SK-N-SH (cell line): Measurements from ENCODE around the gene SPATA25. TPM values are rescaled to one million over a fixed set of nuclear protein-coding genes. Genes with fewer than 3 reads are reported as not detected.

Source experiments
- CTCF ChIA-PET: fragments of 300-600, 350-600 bp; formaldehyde crosslinking; extraction: SDS; loops from one replicate; lab custom pipeline; 2021; lab: Yijun Ruan, JAX
- POLR2A ChIA-PET: fragments of 350-600 bp; sonication (Branson Sonifier 250); formaldehyde crosslinking; extraction: SDS; loops from one replicate; lab custom pipeline; 2020; ENCODE audit warnings: antibody characterized with exemption, inconsistent platforms; lab: Yijun Ruan, JAX
- DNase-seq: peaks from one replicate; pipeline ENCODE4 v3.0.0; 2012
- H2AFZ ChIP-seq: fragments of 200-600 bp; sonication (generic); 2 replicates; pipeline ENCODE4 v1.8.1; 2016; ENCODE audit warnings: antibody characterized with exemption, mild to moderate bottlenecking, low read depth
- H3F3A ChIP-seq: fragments of 200-600 bp; sonication (generic); replicated peaks from 2 replicates; pipeline ENCODE3; 2016; ENCODE audit warnings: antibody characterized with exemption, mild to moderate bottlenecking; ENCODE audit not compliant: insufficient read depth
- H3K27ac ChIP-seq, 2 experiments: fragments of 200-500 bp in 1 of 2; fragments of 200-600 bp in 1 of 2; sonication (Bioruptor generic) in 1 of 2; sonication (generic), shearing (Covaris generic) in 1 of 2; 2 replicates each; pipeline versions ENCODE4 v1.5.1 to v1.6.1; 2014 to 2016; ENCODE audit warnings: low read depth in 2 of 2, inconsistent platforms in 1 of 2, low read length in 1 of 2, mild to moderate bottlenecking in 1 of 2, mixed read lengths in 1 of 2
- H3K27me3 ChIP-seq: fragments of 200-600 bp; sonication (generic), shearing (Covaris generic); 2 replicates; pipeline ENCODE4 v1.6.1; 2016; ENCODE audit warnings: mixed run types; ENCODE audit not compliant: insufficient read depth
- H3K36me3 ChIP-seq, 2 experiments: fragments of 200-500 bp in 1 of 2; fragments of 200-600 bp in 1 of 2; sonication (Bioruptor generic) in 1 of 2; sonication (generic) in 1 of 2; replicated peaks in 1 of 2; 2 replicates each; pipeline versions ENCODE3 to v1.5.1; 2014 to 2016; ENCODE audit warnings: low read length in 1 of 2, mild to moderate bottlenecking in 1 of 2; ENCODE audit not compliant: insufficient read depth in 2 of 2, control insufficient read depth in 1 of 2
- H3K4me1 ChIP-seq, 2 experiments: fragments of 200-500 bp in 1 of 2; fragments of 200-600 bp in 1 of 2; sonication (Bioruptor generic) in 1 of 2; sonication (generic), shearing (Covaris generic) in 1 of 2; 2 replicates each; pipeline versions ENCODE4 v1.5.1 to v1.6.1; 2014 to 2016; ENCODE audit warnings: low read depth in 1 of 2, low read length in 1 of 2, mixed run types in 1 of 2; ENCODE audit not compliant: insufficient read depth in 2 of 2, control insufficient read depth in 1 of 2
- H3K4me2 ChIP-seq: fragments of 200-600 bp; sonication (generic), shearing (Covaris generic); 2 replicates; pipeline ENCODE4 v1.6.1; 2017; ENCODE audit warnings: mixed run types
- H3K4me3 ChIP-seq, 2 experiments: fragments of 200-500 bp in 1 of 2; fragments of 200-600 bp in 1 of 2; sonication (Bioruptor generic) in 1 of 2; sonication (generic), shearing (Covaris generic) in 1 of 2; 2 replicates each; pipeline versions ENCODE4 v1.5.1 to v1.8.1; 2014 to 2016; ENCODE audit warnings: low read depth in 2 of 2, inconsistent platforms in 1 of 2, low read length in 1 of 2, mild to moderate bottlenecking in 1 of 2, mixed read lengths in 1 of 2, moderate library complexity in 1 of 2
- H3K79me2 ChIP-seq: fragments of 200-600 bp; sonication (generic); 2 replicates; pipeline ENCODE4 v1.8.1; 2017; ENCODE audit warnings: mild to moderate bottlenecking; ENCODE audit not compliant: insufficient read depth
- H3K9ac ChIP-seq: fragments of 200-600 bp; sonication (generic); 2 replicates; pipeline ENCODE4 v1.6.1; 2017; ENCODE audit warnings: mixed run types
- H3K9me2 ChIP-seq: fragments of 200-600 bp; sonication (generic); 2 replicates; pipeline ENCODE4 v1.6.1; 2017; ENCODE audit warnings: mixed run types
- H3K9me3 ChIP-seq: fragments of 200-600 bp; sonication (generic); 2 replicates; pipeline ENCODE4 v1.6.1; 2017; ENCODE audit warnings: mixed run types, mild to moderate bottlenecking, moderate library complexity
- H4K20me1 ChIP-seq: fragments of 200-600 bp; sonication (generic); 2 replicates; pipeline ENCODE4 v1.6.1; 2017; ENCODE audit warnings: mild to moderate bottlenecking, mixed run types; ENCODE audit not compliant: insufficient read depth
- EZH2phosphoT487 ChIP-seq: fragments of 200-600 bp; sonication (generic); IDR thresholded peaks from 2 replicates; pipeline ENCODE4 v1.6.1; 2017; ENCODE audit warnings: low read depth, mixed run types, mild to moderate bottlenecking, antibody characterized with exemption, moderate library complexity, borderline replicate concordance
- FOSL2 ChIP-seq: IDR thresholded peaks from 2 replicates; pipeline ENCODE4 v1.4.0; 2012; ENCODE audit warnings: low read depth, mild to moderate bottlenecking, moderate library complexity, borderline replicate concordance
- FOXM1 ChIP-seq: IDR thresholded peaks from 2 replicates; pipeline ENCODE4 v1.4.0; 2012; ENCODE audit warnings: low read depth, mild to moderate bottlenecking
- GATA2 ChIP-seq: sonication (generic); formaldehyde crosslinking; IDR thresholded peaks from 2 replicates; pipeline ENCODE4 v1.5.0; 2020; ENCODE audit warnings: mild to moderate bottlenecking, missing genetic modification reagents
- MEF2A ChIP-seq: IDR thresholded peaks from 2 replicates; pipeline ENCODE4 v1.4.0; 2012; ENCODE audit warnings: low read depth, borderline replicate concordance
- MXI1 ChIP-seq: IDR thresholded peaks from 2 replicates; pipeline ENCODE4 v1.6.1; 2012; ENCODE audit warnings: mild to moderate bottlenecking, low read depth, low read length, improper control_type of control experiment
- RAD21 ChIP-seq: IDR thresholded peaks from 2 replicates; pipeline ENCODE4 v1.6.1; 2012; ENCODE audit warnings: mild to moderate bottlenecking, low read length
- RCOR1 ChIP-seq: fragments of 150-350 bp; IDR thresholded peaks from 2 replicates; pipeline ENCODE4 v1.6.1; 2017; ENCODE audit warnings: antibody characterized with exemption, low read length
- TCF12 ChIP-seq: IDR thresholded peaks from 2 replicates; pipeline ENCODE4 v1.4.0; 2012
- TEAD4 ChIP-seq: IDR thresholded peaks from 2 replicates; pipeline ENCODE4 v1.4.0; 2012; ENCODE audit warnings: mild to moderate bottlenecking, borderline replicate concordance; ENCODE audit not compliant: insufficient read depth
- ZBTB33 ChIP-seq: IDR thresholded peaks from 2 replicates; pipeline ENCODE4 v1.4.0; 2012; ENCODE audit warnings: low read depth, borderline replicate concordance
- WGBS: methylation state at CpG from one replicate; pipeline ENCODE4 v1.1.6; 2017; ENCODE audit warnings: low lambda C conversion rate; 5-methylcytosine and 5-hydroxymethylcytosine counted together
- polyA plus RNA-seq, 3 experiments: library from polyadenylated mRNA; depleted of rRNA; stranded (reverse); fragments of >200 nt; gene quantifications; 2 replicates each; pipeline ENCODE4 v1.2.3, GENCODE V29; 2012
- TF ChIP-seq, protein P1 (sequence below): fragments of 200-600 bp; sonication (generic); IDR thresholded peaks from 2 replicates; pipeline ENCODE4 v1.6.1; 2017; ENCODE audit warnings: antibody characterized with exemption, mild to moderate bottlenecking, moderate library complexity
- TF ChIP-seq, protein P2 (sequence below): fragments of 150-350 bp; IDR thresholded peaks from 2 replicates; pipeline ENCODE4 v1.6.1; 2016; ENCODE audit warnings: mild to moderate bottlenecking, low read depth, low read length

The SPATA25 gene
- polyA plus RNA-seq, 1 of the 3 experiments (the other 2 are of a cell fraction): 1.3 TPM

DNA sequence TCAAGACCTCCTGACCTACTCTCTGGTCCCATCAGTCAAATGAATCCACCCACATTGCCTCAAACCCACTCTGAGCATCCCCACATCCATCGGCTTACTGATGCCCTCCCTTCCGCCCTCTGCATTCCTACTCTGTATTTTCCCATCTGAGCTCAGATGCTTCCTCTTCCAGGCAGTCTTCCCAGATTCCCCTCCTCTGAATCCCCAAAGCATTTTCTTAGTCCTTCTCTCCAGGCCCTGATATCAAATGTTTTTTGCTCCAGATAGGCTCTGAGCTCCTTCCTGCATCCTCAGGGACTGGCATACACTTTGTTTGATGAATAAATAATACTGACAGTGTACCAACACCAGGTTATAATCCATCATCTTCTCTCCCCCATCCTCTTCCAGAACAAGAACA is 20.7 kb upstream of the SPATA25 start:
- peaks cover 7 to 8% of the 10 kb centered on the region in 2 experiments; a peak in 1 of 4 replicates for H3K4me1 ChIP-seq
- no peak overlapping the region for H3K4me3 ChIP-seq
- CTCF ChIA-PET: interaction anchor here (0.9 to 2.0 kb wide), 2 partner anchors 16 to 18 kb away, joined by 3 to 8 read pairs; no protein-coding TSS in a partner anchor
- no peak overlapping the region for H2AFZ ChIP-seq
- POLR2A ChIA-PET: interaction anchor here (1.1 to 1.3 kb wide), 2 partner anchors 8 to 11 kb away, joined by 3 to 4 read pairs; no protein-coding TSS in a partner anchor
- H3K9ac ChIP-seq: no peak overlapping the region
- DNase-seq: no peak
- H3K27ac ChIP-seq: no peak overlapping the region
- H3K9me3 ChIP-seq: no peaks in the 10 kb centered on the region
- no peaks in the 10 kb centered on the region; the same call in 1 of the 2 replicates for H4K20me1 ChIP-seq
- H3K4me2 ChIP-seq: no peak overlapping the region
- H3K36me3 ChIP-seq: peaks cover 30% of the 10 kb centered on the region in 2 experiments
- 100% methylated on average over 2 of the region's 2 CpGs for WGBS
- TF ChIP-seq FOXM1 (no peak), RCOR1 (no peak)
- TF ChIP-seq, protein P1, sequence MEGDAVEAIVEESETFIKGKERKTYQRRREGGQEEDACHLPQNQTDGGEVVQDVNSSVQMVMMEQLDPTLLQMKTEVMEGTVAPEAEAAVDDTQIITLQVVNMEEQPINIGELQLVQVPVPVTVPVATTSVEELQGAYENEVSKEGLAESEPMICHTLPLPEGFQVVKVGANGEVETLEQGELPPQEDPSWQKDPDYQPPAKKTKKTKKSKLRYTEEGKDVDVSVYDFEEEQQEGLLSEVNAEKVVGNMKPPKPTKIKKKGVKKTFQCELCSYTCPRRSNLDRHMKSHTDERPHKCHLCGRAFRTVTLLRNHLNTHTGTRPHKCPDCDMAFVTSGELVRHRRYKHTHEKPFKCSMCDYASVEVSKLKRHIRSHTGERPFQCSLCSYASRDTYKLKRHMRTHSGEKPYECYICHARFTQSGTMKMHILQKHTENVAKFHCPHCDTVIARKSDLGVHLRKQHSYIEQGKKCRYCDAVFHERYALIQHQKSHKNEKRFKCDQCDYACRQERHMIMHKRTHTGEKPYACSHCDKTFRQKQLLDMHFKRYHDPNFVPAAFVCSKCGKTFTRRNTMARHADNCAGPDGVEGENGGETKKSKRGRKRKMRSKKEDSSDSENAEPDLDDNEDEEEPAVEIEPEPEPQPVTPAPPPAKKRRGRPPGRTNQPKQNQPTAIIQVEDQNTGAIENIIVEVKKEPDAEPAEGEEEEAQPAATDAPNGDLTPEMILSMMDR: no peak
- no peaks in the 10 kb centered on the region for H3K27me3 ChIP-seq
- H3K9me2 ChIP-seq: no peaks in the 10 kb centered on the region
- peaks cover 12% of the 10 kb centered on the region for H3F3A ChIP-seq
- H3K79me2 ChIP-seq: peaks cover 10% of the 10 kb centered on the region

DNA sequence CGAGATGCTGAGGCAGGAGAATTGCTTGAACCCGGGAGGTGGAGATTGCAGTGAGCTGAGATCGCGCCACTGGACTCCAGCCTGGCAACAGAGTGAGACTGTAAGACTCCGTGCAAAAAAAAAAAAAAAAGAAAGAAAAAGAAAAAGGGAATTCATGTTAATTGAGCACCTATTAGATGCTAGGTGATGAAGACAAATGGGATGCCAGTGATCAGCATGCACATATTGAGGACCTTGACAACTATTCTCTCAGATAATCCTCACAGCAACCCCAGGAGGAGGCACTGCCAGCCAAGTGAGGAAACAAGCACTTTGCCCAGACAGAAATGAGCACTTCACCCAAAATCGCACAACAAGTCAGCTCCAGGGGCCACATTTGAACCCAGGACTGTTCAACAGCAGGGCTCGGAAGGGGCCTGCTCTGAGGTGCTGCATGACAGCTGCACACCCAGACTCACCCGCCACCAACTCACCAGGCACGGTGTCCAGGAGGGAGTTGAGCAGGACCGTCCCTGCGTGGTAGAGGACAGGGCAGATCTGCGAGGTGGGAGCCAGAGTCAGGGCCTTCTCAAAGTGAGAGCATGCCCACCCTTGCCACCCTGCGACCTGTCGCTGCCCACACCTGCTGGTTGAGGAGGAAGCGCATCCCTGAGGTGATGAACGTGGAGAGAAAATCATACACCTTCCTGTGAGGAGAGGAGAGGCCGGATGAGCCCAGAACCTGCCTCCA is 20.0 kb upstream of the SPATA25 start:
- no peaks in the 10 kb centered on the region for H3K27me3 ChIP-seq
- H3K4me2 ChIP-seq: no peak overlapping the region
- no peak for DNase-seq
- H3K4me3 ChIP-seq: no peak overlapping the region
- H4K20me1 ChIP-seq: no peaks in the 10 kb centered on the region; the same call in 1 of the 2 replicates
- H3F3A ChIP-seq: peaks cover 12% of the 10 kb centered on the region
- CTCF ChIA-PET: interaction anchor here (0.9 to 2.0 kb wide), 2 partner anchors 15 to 17 kb away, joined by 3 to 8 read pairs; no protein-coding TSS in a partner anchor
- H3K4me1 ChIP-seq: peaks cover 2 to 5% of the 10 kb centered on the region in 2 experiments; a peak in 1 of 4 replicates
- TF ChIP-seq MEF2A (no peak), GATA2 (CRISPR knock-in tag) (no peak)
- no peaks in the 10 kb centered on the region for H3K9me3 ChIP-seq
- WGBS: 96% methylated on average over 14 of the region's 17 CpGs
- H3K9ac ChIP-seq: no peak overlapping the region
- H3K79me2 ChIP-seq: peaks cover 10% of the 10 kb centered on the region
- no peak overlapping the region for H2AFZ ChIP-seq
- H3K27ac ChIP-seq: no peak overlapping the region
- POLR2A ChIA-PET: interaction anchor here (1.1 to 1.3 kb wide), 2 partner anchors 8 to 12 kb away, joined by 3 to 4 read pairs; no protein-coding TSS in a partner anchor
- no peaks in the 10 kb centered on the region for H3K9me2 ChIP-seq
- peaks cover 30% of the 10 kb centered on the region in 2 experiments for H3K36me3 ChIP-seq

GRCh38 chr20:45905505-45906079 is 18.2 kb upstream of the SPATA25 start:
- H3F3A ChIP-seq: peaks cover 14% of the 10 kb centered on the region
- no peaks in the 10 kb centered on the region for H3K27me3 ChIP-seq
- no peaks in the 10 kb centered on the region for H3K9me3 ChIP-seq
- POLR2A ChIA-PET: interaction anchor here (0.6 kb wide), 1 partner anchor 9 kb away, joined by 3 read pairs; no protein-coding TSS in a partner anchor
- no peak overlapping the region for H3K9ac ChIP-seq
- no peaks in the 10 kb centered on the region; the same call in 1 of the 2 replicates for H4K20me1 ChIP-seq
- no peak overlapping the region for H3K4me3 ChIP-seq
- H3K9me2 ChIP-seq: no peaks in the 10 kb centered on the region
- H3K36me3 ChIP-seq: peaks cover 33 to 37% of the 10 kb centered on the region in 2 experiments
- H3K4me2 ChIP-seq: no peak overlapping the region
- no peak overlapping the region for H3K27ac ChIP-seq
- DNase-seq: no peak
- H3K4me1 ChIP-seq: peaks cover 0 to 3% of the 10 kb centered on the region in 2 experiments; a peak in 1 of 4 replicates
- peaks cover 10% of the 10 kb centered on the region for H3K79me2 ChIP-seq
- CTCF ChIA-PET: interaction anchor here (0.7 to 1.6 kb wide), 5 partner anchors 8 to 107 kb away, joined by 3 to 4 read pairs (median 4); no protein-coding TSS in a partner anchor
- H2AFZ ChIP-seq: no peak overlapping the region
- 83% methylated on average over 7 of the region's 8 CpGs for WGBS
- TF ChIP-seq FOSL2 (no peak), TEAD4 (no peak), RAD21 (no peak), EZH2phosphoT487 (no peak), MXI1 (no peak), TCF12 (no peak), RCOR1 (no peak), ZBTB33 (no peak), FOXM1 (no peak)
- TF ChIP-seq, protein P2, sequence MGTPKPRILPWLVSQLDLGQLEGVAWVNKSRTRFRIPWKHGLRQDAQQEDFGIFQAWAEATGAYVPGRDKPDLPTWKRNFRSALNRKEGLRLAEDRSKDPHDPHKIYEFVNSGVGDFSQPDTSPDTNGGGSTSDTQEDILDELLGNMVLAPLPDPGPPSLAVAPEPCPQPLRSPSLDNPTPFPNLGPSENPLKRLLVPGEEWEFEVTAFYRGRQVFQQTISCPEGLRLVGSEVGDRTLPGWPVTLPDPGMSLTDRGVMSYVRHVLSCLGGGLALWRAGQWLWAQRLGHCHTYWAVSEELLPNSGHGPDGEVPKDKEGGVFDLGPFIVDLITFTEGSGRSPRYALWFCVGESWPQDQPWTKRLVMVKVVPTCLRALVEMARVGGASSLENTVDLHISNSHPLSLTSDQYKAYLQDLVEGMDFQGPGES: no peak
